Body of pancreas (tissue), 4 donors: ENCODE measurements around the gene FAM3D. TPM values are rescaled to one million over a fixed set of nuclear protein-coding genes. Genes with fewer than 3 reads are reported as not detected.

ENCODE experiments used
- ATAC-seq: fragments of 150-250 bp; one replicate; pipeline ENCODE4 v1.9.1; 2016
- DNase-seq, 4 donors: peaks; one replicate each; pipeline ENCODE4 v3.0.0-alpha.2; 2019
- H3K27ac ChIP-seq, 4 donors: fragments of 200-600 bp; sonication (generic); 1 replicate in 3 of 4; 2 replicates in 1 of 4; pipeline versions ENCODE4 v1.5.1 to v1.6.1; 2016 to 2019; ENCODE audit warnings: mild to moderate bottlenecking in 1 of 4, mixed read lengths in 1 of 4, moderate library complexity in 1 of 4
- H3K27me3 ChIP-seq, 2 donors: fragments of 200-600 bp; sonication (generic); one replicate each; pipeline ENCODE4 v1.6.0; 2016; ENCODE audit warnings: mild to moderate bottlenecking in 1 of 2
- H3K36me3 ChIP-seq, 2 donors: fragments of 200-600 bp; sonication (generic); replicated peaks in 1 of 2; 2 replicates each; pipeline ENCODE4 v1.5.1; 2016; ENCODE audit warnings: low read depth in 2 of 2; ENCODE audit not compliant: insufficient read depth in 1 of 2
- H3K4me1 ChIP-seq: fragments of 200-600 bp; sonication (generic); one replicate; pipeline ENCODE4 v1.6.0; 2016
- H3K4me3 ChIP-seq, 2 donors: fragments of 200-600 bp; sonication (generic); 1 replicate in 1 of 2; 2 replicates in 1 of 2; pipeline ENCODE4 v1.5.1; 2016 to 2019
- H3K9me3 ChIP-seq, 3 donors: fragments of 200-600 bp; sonication (generic); 1 replicate in 2 of 3; 2 replicates in 1 of 3; pipeline ENCODE4 v1.5.1; 2016
- POLR2A ChIP-seq, 3 donors: fragments of 450-650 bp; IDR thresholded peaks; one replicate each; pipeline ENCODE4 v1.6.1; 2016; ENCODE audit warnings: antibody characterized with exemption in 3 of 3, mild to moderate bottlenecking in 2 of 3
- WGBS, 2 donors: methylation state at CpG; one replicate each; pipeline ENCODE4 v1.1.5; 2017; 5-methylcytosine and 5-hydroxymethylcytosine counted together
- intact Hi-C: fragments of 100-400 bp; cut with DNase I; formaldehyde crosslinking; loops from one replicate; pipeline ENCODE4 v1.15.1; 2023
- total RNA-seq, 2 donors: library from RNA; depleted of rRNA; stranded (reverse); fragments of >200 nt; gene quantifications; one replicate each; pipeline ENCODE4 v1.1.0, GENCODE V29; 2016
- TF ChIP-seq, protein P1 (sequence below), 7 experiments: fragments of 450-650 bp in 4 of 7; fragments of 200-600 bp in 3 of 7; sonication (generic) in 3 of 7; IDR thresholded peaks; one replicate each; pipeline ENCODE4 v1.5.1; 2016 to 2019; ENCODE audit warnings: antibody characterized with exemption in 7 of 7

FAM3D gene
- total RNA-seq, 2 donors from 2014 or later, result 1.8 TPM; not detected in 1

DNA sequence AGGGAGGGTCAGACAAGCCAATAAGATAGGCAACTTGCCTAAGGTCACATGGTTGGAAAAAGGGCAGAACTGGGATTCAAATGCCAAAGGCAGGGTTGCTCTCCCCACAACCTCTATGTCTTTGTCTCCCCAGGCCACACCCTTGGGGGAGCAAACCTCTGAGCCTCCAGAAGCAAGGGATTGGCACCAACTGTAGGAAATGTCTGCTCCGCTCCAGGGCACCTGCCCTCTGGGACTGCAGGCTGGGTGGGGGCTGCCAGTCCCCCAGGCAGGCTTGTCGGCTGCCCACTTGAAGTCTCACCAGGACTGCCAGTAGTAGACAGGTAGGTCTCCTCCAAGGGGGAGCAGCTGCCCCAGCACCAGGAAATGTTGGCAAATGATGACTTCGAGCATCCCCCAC lies 2.0 kb downstream of the FAM3D start:
- Histone ChIP-seq H3K9me3 (no peaks in the 10 kb centered on the region), H3K36me3 (no peaks in the 10 kb centered on the region), H3K4me1 (peaks cover 10% of the 10 kb centered on the region), H3K27ac (no peak overlapping the region), H3K27me3 (no peaks in the 10 kb centered on the region), H3K4me3 (no peak overlapping the region)
- no peak for DNase-seq
- ATAC-seq, result no peak
- WGBS, 2 donors, result 82 to 83% methylated on average over 1 to 3 of the region's 3 CpGs
- intact Hi-C loops, result no loop called here
- TF ChIP-seq, protein P1, sequence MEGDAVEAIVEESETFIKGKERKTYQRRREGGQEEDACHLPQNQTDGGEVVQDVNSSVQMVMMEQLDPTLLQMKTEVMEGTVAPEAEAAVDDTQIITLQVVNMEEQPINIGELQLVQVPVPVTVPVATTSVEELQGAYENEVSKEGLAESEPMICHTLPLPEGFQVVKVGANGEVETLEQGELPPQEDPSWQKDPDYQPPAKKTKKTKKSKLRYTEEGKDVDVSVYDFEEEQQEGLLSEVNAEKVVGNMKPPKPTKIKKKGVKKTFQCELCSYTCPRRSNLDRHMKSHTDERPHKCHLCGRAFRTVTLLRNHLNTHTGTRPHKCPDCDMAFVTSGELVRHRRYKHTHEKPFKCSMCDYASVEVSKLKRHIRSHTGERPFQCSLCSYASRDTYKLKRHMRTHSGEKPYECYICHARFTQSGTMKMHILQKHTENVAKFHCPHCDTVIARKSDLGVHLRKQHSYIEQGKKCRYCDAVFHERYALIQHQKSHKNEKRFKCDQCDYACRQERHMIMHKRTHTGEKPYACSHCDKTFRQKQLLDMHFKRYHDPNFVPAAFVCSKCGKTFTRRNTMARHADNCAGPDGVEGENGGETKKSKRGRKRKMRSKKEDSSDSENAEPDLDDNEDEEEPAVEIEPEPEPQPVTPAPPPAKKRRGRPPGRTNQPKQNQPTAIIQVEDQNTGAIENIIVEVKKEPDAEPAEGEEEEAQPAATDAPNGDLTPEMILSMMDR (IDR thresholded peaks at IDR 0.05), result no peak
- TF ChIP-seq POLR2A (IDR thresholded peaks at IDR 0.05), result no peak

DNA sequence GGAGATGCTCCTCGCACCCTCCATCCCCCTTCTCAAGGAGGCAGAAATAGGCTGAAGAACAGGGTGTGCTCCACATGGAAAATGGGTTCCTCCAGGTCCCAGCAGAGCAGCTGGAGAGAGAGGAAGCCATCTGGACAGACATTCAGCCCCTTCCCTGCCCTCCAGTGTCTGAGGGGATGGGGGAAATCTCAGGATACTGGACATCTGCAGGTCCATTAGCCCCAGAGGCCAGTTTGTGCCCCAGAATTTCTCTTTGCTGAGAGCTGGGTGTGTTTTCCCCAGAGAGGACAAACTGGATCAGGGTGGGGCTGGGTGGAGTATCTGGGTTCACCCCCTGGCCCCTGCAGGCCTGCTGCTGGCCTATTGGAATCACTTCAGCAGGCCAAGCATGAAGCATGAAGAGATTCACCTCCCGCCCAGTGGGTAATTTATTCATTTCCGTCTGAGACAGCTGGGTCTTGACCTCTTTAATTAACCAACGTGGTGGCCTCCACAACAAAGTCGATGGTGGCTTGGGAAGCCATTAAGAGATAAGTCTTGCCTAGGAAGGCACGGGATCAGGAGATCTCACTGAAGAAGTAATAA lies 4.6 kb downstream of the FAM3D start:
- H3K4me1 ChIP-seq, result peaks cover 15% of the 10 kb centered on the region
- no peak for DNase-seq
- TF ChIP-seq, protein P1 (IDR thresholded peaks at IDR 0.05), result no peak
- TF ChIP-seq POLR2A (IDR thresholded peaks at IDR 0.05), result no peak
- intact Hi-C loops, result no loop called here
- H3K27me3 ChIP-seq, result no peaks in the 10 kb centered on the region
- H3K9me3 ChIP-seq, result no peaks in the 10 kb centered on the region
- ATAC-seq, result no peak
- no peak overlapping the region for H3K4me3 ChIP-seq
- no peaks in the 10 kb centered on the region for H3K36me3 ChIP-seq
- H3K27ac ChIP-seq, result no peak overlapping the region
- 83 to 87% methylated on average over 6 of the region's 6 CpGs for WGBS, 2 donors

- Histone ChIP-seq H3K27me3 (no peaks in the 10 kb centered on the region), H3K4me3 (no peak overlapping the region), H3K4me1 (peaks cover 8% of the 10 kb centered on the region), H3K36me3 (no peaks in the 10 kb centered on the region), H3K27ac (no peak overlapping the region), H3K9me3 (no peaks in the 10 kb centered on the region)
- intact Hi-C loops, result no loop called here
- ATAC-seq (no peak), DNase-seq (no peak)
- 75 to 79% methylated on average over 6 of the region's 6 CpGs for WGBS, 2 donors
- TF ChIP-seq, protein P1 (IDR thresholded peaks at IDR 0.05), result no peak
- TF ChIP-seq POLR2A (IDR thresholded peaks at IDR 0.05), result no peak
Measured at GRCh38 chr3:58660998-58661397, 5.6 kb downstream of the FAM3D start.

GRCh38 chr3:58659051-58659675 lies 7.4 kb downstream of the FAM3D start:
- TF ChIP-seq, protein P1 (IDR thresholded peaks at IDR 0.05), result peak in 5 of 7 experiments; percentile 29 to 43 (median 41)
- TF ChIP-seq POLR2A (IDR thresholded peaks at IDR 0.05), result no peak
- Histone ChIP-seq H3K27ac (no peak overlapping the region), H3K27me3 (no peaks in the 10 kb centered on the region), H3K4me3 (no peak overlapping the region), H3K4me1 (peaks cover 8% of the 10 kb centered on the region), H3K36me3 (no peaks in the 10 kb centered on the region), H3K9me3 (no peaks in the 10 kb centered on the region)
- ATAC-seq (peak; percentile 65), DNase-seq (peak; percentile 51 to 64 (median 60))
- WGBS, 2 donors, result 49 to 52% methylated on average over 15 of the region's 15 CpGs
- intact Hi-C loops, result no loop called here

- no peaks in the 10 kb centered on the region for H3K9me3 ChIP-seq
- H3K4me3 ChIP-seq, result no peak overlapping the region
- WGBS, 2 donors, result 84 to 92% methylated on average over 4 of the region's 4 CpGs
- TF ChIP-seq, protein P1 (IDR thresholded peaks at IDR 0.05), result no peak
- TF ChIP-seq POLR2A (IDR thresholded peaks at IDR 0.05), result no peak
- no peak for DNase-seq
- peaks cover 8% of the 10 kb centered on the region for H3K4me1 ChIP-seq
- H3K27ac ChIP-seq, result no peak overlapping the region
- no peak for ATAC-seq
- no peaks in the 10 kb centered on the region for H3K27me3 ChIP-seq
- no peaks in the 10 kb centered on the region for H3K36me3 ChIP-seq
- intact Hi-C loops, result no loop called here
Measured at GRCh38 chr3:58658508-58658907, 8.1 kb downstream of the FAM3D start.
